HTR-8/SVneo (cell line): ENCODE data around the gene FCER2.

Source experiments
- DNase-seq: peaks from one replicate; pipeline ENCODE4 v3.0.0; 2011; ENCODE audit warnings: low spot score, mixed read lengths; ENCODE audit not compliant: insufficient read length
- FAIRE-seq: peaks from 2 replicates; lab custom pipeline; 2011; peaks lifted over from hg19 to GRCh38; lab: Jason Lieb, UNC

Gene FCER2

GRCh38 chr19:7681340-7682174 is 20.4 kb downstream of the FCER2 start:
- no peak for FAIRE-seq
- peak; percentile 57 for DNase-seq

DNA sequence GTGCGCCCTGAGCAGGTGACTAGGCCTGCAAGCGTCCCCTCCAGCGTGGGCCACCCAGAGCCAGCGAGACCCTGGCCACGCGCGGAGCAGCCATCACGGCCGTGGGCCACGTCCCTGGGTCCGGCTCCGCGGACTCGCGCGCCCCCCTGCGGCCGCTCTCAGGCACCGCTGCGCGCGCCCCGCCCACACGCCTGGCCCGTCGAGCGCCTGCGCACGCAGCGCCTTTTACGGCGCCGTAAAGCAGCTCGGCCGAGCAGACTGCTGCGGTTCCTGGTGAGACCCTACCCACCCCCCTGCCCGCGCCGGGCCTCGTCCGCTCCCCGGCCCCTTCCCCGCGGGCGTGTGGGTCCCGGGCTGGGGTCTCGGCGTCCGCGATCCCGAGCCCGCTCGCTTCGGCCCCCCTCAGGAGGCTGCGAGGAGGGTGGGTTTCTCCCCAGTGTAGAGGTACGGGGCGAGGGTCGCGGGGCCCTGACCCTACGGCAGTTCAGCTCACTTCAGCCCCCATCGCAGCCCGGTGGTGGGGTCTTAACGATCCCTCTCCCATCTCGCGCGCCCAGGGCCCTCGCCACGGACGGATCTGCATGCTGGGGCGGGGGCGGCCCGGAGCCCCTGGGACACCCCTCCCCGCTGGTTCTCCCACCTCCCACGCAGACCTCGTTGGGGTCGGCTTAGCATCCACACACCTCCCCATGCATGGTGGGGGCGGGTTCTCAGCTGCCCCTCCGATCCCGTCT is 21.2 kb downstream of the FCER2 start, which contains the start of gene TRAPPC5:
TSS of gene TRAPPC5 (plus strand) at position 228 of the 734 bp plus-strand sequence. CDS start 1,421 bp downstream, outside the sequence.
- peak; percentile 69 for FAIRE-seq
- DNase-seq = peak; percentile 91

GRCh38 chr19:7679771-7680605 is 21.9 kb downstream of the FCER2 start:
- peak; percentile 16 for FAIRE-seq
- DNase-seq = no peak

- FAIRE-seq (peak; percentile 60), DNase-seq (no peak)
Measured at GRCh38 chr19:7678971-7679751, 22.8 kb downstream of the FCER2 start.

DNA sequence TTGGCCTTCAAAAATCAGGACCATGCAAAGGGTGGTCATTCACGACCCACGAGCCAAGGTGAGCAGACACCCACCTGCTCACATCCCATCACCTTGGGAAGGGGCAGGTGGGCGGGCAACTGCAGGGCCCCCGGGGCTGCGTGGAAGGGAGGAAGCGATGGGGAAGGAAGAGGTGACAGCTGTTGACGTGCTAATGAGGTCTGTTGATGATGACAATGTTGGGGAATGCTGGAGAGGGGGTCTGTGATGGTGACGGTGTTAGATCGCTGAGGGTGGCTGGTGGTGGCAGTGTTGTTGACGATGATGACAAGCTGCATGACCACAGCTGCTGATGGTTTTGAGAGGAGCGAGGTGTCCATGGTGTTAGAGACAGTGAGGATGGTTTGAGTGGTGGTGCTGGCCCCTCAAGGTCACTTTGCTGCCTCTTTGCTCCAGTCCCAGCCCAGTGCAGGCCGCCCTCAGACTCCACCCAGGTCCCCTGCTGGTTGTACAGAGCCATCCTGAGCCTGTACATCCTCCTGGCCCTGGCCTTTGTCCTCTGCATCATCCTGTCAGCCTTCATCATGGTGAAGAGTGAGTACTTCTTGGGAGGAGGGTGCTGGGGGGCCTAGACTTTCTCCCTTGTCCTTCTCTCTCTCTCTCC is 24.1 kb downstream of the FCER2 start:
- FAIRE-seq (no peak), DNase-seq (no peak)

DNA sequence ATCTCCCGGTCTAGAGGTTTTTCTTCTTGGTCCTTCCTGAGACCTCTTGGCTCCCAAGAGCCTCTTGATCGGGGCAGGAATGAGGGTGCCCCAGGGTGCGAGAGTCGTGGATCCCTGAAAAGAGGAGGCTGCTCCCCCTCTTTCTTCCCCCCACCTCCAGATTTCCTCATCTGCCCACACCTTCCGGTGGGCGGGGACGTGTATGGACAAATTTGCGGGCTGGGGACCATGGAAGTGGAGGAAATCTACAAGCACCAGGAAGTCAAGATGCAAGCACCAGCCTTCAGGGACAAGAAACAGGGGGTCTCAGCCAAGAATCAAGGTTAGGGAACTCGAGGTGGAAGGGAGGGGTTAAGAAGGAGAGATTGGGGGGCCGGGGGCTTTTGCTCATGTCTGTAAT is 25.1 kb downstream of the FCER2 start, which contains the start of gene MCEMP1:
TSS of gene MCEMP1 (plus strand) at position 237 of the 400 bp plus-strand sequence. CDS start at position 268, 31 bp downstream.
- DNase-seq (no peak), FAIRE-seq (no peak)

DNA sequence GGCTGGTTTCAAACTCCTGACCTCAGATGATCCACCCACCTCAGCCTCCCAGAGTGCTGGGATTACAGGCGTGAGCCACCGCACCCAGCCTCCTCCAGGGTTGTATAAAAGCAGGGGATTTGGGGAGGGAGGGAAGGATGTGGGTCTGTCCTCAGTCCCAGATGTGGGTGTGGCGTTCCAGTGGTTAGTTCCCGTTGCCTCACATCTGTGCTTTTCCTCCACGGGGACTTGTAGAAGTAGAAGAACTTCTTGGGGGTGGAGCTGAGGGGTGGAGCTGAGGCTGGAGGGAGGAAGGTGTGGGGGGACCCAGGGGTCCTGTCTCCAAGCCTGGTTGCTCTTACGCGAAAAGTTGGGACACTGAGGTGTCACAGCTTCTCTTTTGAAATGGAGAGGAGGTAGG is 25.6 kb downstream of the FCER2 start:
- no peak for DNase-seq
- FAIRE-seq = no peak

GRCh38 chr19:7674010-7675005 is 27.6 kb downstream of the FCER2 start:
- FAIRE-seq = peak; percentile 36

GRCh38 chr19:7672522-7672921 is 29.4 kb downstream of the FCER2 start:
- no peak for FAIRE-seq
- DNase-seq = no peak

More at GRCh38 chr19:7674010-7675005, 27.6 kb downstream of the FCER2 start:
- DNase-seq = peak; percentile 75

DNA sequence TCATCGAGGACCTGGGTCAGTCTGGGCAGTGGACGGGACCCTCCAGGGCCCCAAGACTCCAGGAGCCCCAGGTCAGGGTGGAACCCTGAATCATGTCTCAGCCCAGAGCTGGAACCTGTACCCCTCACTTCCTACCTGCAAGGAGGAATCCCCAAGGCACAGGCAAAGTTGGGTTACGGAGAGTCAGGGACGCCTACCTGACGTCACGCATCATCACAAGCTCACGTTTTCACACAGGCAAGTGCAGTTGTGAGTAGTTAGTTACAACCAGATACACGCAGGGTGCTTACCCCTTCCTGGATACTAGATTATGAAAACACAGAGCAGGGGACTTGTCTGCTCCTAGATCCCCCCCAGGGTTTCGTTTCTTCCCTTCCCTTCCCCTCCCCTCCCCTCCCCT is 31.1 kb downstream of the FCER2 start:
- FAIRE-seq (no peak), DNase-seq (no peak)

DNA sequence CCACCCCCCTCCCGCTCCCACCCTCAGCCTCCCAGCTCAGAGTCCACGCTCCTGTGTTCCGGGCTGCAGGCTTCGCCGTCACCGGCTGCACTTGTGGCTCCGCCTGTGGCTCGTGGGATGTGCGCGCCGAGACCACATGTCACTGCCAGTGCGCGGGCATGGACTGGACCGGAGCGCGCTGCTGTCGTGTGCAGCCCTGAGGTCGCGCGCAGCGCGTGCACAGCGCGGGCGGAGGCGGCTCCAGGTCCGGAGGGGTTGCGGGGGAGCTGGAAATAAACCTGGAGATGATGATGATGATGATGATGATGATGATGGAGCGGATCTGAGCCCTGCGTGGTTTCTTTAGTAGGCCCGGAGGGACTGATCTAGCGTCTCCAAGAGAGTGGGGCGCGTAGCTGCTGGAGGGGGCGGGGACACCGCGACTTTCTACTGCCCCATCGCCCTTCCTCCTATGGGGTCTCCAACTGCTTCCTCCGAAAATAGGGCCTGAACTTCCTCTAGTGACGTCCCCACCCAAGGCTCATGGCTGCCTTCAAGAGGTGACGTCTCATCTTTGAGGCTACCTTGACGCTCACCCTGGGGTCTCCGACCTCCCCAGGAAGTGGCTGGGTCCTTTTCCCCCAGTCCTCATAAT is 31.7 kb downstream of the FCER2 start:
- DNase-seq = no peak

DNA sequence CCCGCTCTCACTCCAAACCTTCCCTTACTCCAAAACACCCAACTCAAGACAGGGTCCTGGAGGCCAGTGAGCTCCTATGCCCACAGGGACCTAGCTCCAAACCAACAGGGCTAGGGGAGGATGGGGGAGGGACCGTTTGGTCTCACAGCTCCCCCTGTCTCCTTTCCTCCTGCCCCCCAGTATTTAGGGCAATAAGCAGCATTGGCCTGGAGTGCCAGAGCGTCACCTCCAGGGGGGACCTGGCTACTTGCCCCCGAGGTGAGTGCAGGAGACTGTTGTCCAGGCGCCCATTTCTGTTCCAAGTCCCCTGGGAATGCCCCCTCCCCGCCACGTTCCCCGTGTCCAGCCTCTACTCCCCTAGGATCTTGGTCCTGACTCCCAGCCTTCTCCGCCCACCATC is 32.3 kb downstream of the FCER2 start:
- FAIRE-seq = no peak
- DNase-seq = no peak

More for the DNA sequence above, 31.7 kb downstream of the FCER2 start:
- no peak for FAIRE-seq

- no peak for FAIRE-seq
- no peak for DNase-seq
Measured at GRCh38 chr19:7668842-7669241, 33.1 kb downstream of the FCER2 start, which contains the start of gene RETN. Gene RETN, plus strand, starts transcription at chr19:7669049. Its CDS starts 278 bp downstream, at chr19:7669327.

DNA sequence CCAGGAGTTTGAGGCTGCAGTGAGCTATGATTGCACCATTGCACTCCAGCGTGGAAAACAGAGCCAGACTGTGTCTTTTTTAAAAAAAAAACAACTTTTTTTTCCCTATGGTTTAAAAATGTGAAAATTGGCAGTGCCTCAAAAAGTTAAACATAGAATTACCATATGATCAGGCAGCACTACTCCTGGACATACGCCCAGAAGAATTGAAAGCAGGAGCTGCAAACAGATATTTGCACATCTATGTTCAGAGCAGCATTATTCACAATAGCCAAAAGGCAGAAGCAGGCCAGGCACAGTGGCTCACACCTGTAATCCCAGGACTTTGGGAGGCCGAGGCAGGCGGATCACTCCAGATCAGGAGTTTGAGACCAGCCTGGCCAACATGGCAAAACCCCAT is 36.9 kb downstream of the FCER2 start:
- FAIRE-seq = no peak
- no peak for DNase-seq

- FAIRE-seq (no peak), DNase-seq (no peak)
Measured at GRCh38 chr19:7663706-7664105, 38.2 kb downstream of the FCER2 start.

DNA sequence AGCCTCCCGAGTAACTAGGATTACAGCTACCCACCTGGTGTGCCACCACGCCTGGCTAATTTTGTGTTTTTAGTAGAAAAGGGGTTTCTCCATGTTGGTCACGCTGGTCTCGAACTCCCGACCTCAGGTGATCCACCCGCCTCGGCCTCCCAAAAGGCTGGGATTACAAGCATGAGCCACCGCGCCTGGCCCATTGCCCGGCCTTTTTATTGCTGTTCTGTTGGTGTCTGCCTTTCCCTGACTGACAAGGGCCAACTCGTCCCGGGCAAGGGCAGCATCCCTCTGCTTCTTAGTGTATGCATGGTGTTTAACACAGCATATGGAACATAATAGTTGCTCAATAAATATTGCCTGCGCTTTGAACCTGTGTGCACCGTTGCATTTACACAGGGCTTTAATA is 39.3 kb downstream of the FCER2 start:
- no peak for FAIRE-seq
- DNase-seq = no peak
